Jurkat, Clone E6-1 (cell line): Measurements from ENCODE around the gene ZNG1B. TPM values are rescaled to one million over a fixed set of nuclear protein-coding genes. Genes with fewer than 3 reads are reported as not detected.
A peak's percentile ranks its signal among the peaks of the same experiment; 100 is the strongest.
"Not testable (repeated sequence)": the region's sequence is repeated elsewhere in the genome, so short reads cannot be mapped to it uniquely, and the experiment has no call there.

Experiments used
- DNase-seq: peaks from one replicate; pipeline ENCODE4 v3.0.0-alpha.2; 2011; ENCODE audit warnings: low read depth, low spot score
- H3K4me3 ChIP-seq: 2 replicates; pipeline ENCODE4 v1.5.1; 2011; ENCODE audit warnings: mild to moderate bottlenecking, low read length, control low read depth, moderate library complexity
- polyA plus RNA-seq: library from polyadenylated mRNA; unstranded; fragments of >200 nt; gene quantifications from one replicate; pipeline ENCODE4 v1.2.1, GENCODE V29; 2012; ENCODE audit warnings: missing spikeins; ENCODE audit not compliant: insufficient read length, insufficient read depth

Gene ZNG1B
- polyA plus RNA-seq = 28.7 TPM

DNA sequence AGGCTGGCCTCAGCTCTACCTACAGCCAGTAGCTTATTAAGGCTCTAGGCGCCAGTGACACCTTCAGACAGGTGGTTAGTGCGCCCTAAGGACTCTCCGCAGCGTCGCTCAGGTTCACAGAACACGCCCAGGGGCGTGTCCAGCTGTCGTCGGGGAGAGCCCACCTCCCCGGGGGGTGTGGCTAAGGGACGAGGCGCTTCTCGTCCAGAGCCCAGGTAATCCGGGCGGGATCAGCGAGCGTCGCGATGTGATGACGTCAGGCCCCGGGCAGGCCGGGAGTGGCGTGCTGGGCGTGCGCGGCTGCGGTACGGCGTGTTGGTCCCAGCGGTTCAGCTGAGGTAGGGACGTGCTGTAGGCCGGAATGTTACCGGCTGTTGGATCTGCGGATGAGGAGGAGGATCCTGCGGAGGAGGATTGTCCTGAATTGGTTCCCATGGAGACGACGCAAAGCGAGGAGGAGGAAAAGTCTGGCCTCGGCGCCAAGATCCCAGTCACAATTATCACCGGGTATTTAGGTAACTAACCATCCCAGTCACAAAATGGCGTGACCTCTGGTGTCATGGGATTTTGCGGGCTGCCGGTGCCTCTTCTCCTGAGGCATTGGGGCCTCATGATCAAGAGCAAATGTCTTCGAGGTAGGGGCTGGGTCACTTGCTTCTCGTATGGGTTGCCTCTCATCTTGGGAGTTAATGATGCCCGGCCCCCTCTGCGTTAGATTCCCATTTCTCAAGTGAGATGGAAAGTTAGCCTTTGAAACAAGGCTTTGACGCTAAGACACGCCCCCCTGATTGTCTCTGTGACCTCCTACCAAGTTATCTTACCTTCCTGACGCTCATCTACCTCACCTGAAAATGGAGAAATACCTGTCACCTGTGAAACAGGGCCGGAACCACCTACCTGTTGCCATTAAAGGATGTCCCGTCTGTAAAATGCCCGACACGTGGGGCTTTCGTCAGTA is at the start of gene ZNG1B:
ZNG1B (plus strand) TSS at position 184 of the 958 bp plus-strand sequence; CDS start at position 362, 178 bp downstream.
- not testable (repeated sequence) for DNase-seq
- peak within 1 kb of the TSS; percentile 59 for H3K4me3 ChIP-seq

DNA sequence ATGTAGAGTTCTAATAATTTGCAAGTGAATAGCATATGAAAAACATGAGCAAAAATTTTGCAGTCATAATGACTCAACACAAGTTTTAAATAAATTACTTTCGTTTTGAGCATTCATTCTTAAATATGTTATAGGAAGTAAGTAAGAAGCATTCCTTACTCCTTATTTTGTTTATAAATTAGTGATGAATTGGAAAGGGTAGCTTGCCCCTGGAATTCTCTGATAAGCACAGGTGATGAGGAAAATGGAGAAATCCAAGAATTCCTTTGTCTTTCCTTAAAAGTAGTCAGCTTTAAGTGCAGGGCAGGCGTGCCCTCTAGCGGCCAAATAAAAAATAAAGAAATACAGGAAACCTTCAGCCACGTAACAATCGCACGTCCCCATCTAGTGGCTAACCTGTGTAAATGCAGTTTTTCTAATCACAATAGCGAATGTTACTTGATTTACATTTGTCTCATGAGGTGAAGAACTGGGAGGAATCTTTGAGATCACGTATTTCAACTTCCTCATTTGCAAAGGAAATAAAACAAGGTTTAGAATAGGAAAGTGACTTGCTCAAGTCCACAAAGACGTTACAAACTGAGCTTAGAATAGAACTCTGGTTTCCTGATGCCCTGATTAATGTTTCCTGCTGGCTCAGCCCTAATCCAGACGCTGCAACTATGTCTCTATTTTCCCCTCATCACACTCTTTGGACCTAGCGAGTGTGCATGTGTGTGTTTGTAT is 47.2 kb upstream of the ZNG1B start:
- DNase-seq = peak; percentile 74
- peak overlapping the region; percentile 10 for H3K4me3 ChIP-seq

DNA sequence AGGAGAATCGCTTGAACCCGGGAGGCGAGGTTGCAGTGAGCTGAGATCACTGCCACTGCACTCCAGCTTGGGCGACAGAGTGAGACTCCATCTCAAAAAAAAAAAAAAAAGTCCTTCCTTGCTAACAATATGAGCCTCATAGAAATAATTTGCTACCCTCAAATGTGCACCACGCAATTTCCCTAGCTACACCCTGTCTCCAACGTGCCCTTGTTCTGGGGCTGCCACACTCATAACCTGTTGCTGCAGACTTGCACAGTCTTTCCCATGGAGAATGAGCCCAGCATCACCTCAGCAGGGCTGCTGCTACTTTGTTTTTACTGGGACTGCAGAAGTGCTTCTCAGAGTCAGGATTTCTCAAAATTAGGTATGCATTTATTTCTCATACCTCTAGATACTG is 46.4 kb upstream of the ZNG1B start:
- DNase-seq = no peak
- no peak overlapping the region for H3K4me3 ChIP-seq

- H3K4me3 ChIP-seq = no peak overlapping the region
- DNase-seq = no peak
Observed at GRCh38 chr2:113406114-113406513, 31.4 kb upstream of the ZNG1B start.

DNA sequence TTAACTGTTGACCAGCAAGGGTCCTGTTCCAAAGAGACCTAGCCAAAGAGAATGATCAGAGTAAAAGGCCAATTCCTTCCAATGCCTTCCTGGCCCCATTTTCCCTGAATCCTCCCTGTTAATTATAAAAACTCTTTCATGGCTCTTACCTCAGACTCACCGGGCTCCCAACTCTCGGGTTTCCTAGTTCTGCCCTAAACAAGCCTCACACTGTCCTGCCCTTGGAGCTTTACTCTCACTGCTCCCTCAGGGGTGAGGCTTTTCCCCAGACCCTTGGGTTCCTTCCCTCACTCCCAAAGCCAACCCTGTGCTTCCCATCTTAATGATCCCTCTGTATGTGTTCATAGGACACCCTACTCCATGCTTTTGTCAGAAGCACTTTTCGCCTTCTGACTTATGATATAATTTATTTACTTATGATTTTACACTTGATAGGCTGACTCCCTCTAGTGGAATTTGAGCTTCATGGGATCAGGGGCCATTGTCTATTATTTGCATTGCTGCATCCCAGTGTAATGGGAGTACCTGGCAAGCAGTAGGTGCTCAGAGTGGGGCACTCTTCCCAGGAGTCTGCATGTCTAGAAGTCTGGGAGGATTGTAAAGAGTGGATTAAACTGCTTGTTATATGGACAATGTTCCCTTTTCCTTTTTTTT is 29.9 kb upstream of the ZNG1B start:
- no peak overlapping the region for H3K4me3 ChIP-seq
- peak; percentile 26 for DNase-seq

GRCh38 chr2:113411725-113412352 is 25.7 kb upstream of the ZNG1B start:
- not testable (repeated sequence) for H3K4me3 ChIP-seq, DNase-seq

DNA sequence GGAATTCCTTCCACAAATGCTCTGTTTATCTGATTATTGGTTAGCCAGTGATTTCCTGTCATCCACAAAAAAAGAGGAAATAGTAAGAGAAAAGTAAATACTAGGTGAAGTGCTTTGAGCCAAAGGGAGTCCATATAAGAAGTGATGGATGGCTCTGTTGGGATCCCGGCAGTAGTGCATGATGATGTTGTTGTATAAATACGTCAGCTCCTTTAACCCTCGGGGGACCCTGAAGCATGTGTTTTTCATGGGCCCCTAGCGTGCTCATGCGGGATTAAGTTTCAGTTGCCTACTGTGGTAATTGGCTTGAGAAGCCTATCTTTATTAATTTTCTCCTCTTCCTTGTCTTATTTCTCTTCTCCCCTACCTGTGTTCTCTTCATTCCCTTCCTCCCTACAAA is 24.7 kb upstream of the ZNG1B start:
- not testable (repeated sequence) for DNase-seq, H3K4me3 ChIP-seq

- not testable (repeated sequence) for H3K4me3 ChIP-seq, DNase-seq
Observed at GRCh38 chr2:113431773-113432172, 5.7 kb upstream of the ZNG1B start.

GRCh38 chr2:113433468-113433867 is 4.0 kb upstream of the ZNG1B start:
- not testable (repeated sequence) for H3K4me3 ChIP-seq

DNA sequence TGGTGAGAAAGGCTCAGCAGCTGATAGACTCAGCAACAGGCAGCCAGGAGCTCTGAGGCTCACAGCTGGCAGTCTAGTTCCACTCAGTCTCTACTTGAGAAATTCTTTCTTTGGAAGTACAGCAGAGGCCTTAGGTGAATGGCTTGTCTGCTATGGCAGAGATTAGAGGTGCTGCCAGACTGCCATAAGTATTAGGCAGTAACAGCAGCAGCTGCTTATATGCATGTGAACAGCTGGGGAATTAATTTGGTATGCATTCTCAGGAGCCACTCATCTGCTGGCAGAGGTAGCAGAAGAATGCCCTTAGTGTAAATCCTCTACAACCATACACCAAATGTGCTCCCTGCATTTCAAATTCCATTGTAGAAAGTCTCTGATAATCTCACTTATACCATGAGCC is 28.3 kb downstream of the ZNG1B start:
- H3K4me3 ChIP-seq, DNase-seq: not testable (repeated sequence)

More at GRCh38 chr2:113433468-113433867, 4.0 kb upstream of the ZNG1B start:
- not testable (repeated sequence) for DNase-seq

GRCh38 chr2:113476688-113477368 is 39.3 kb downstream of the ZNG1B start:
- H3K4me3 ChIP-seq, DNase-seq: not testable (repeated sequence)

DNA sequence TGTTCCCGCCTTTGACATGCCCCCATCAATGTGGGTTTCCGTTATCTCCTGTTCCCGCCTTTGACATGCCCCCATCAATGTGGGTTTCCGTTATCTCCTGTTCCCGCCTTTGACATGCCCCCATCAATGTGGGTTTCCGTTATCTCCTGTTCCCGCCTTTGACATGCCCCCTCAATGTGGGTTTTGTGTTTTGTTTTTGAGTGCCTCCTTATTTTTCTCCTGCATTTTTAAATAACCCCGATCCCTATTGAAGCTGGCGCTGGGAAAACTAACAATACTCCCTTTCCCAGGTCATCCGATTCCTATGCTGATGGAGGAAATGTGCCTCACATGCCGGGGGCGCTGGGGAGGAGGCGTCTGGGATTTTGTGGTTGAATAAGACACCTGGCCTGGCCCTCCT is 59.0 kb downstream of the ZNG1B start:
- DNase-seq, H3K4me3 ChIP-seq: not testable (repeated sequence)

- DNase-seq, H3K4me3 ChIP-seq: not testable (repeated sequence)
Observed at GRCh38 chr2:113498365-113498764, 60.9 kb downstream of the ZNG1B start, which contains the start of gene FOXD4L1. FOXD4L1 (plus strand) TSS chr2:113498665; CDS start chr2:113499257, 592 bp downstream.

DNA sequence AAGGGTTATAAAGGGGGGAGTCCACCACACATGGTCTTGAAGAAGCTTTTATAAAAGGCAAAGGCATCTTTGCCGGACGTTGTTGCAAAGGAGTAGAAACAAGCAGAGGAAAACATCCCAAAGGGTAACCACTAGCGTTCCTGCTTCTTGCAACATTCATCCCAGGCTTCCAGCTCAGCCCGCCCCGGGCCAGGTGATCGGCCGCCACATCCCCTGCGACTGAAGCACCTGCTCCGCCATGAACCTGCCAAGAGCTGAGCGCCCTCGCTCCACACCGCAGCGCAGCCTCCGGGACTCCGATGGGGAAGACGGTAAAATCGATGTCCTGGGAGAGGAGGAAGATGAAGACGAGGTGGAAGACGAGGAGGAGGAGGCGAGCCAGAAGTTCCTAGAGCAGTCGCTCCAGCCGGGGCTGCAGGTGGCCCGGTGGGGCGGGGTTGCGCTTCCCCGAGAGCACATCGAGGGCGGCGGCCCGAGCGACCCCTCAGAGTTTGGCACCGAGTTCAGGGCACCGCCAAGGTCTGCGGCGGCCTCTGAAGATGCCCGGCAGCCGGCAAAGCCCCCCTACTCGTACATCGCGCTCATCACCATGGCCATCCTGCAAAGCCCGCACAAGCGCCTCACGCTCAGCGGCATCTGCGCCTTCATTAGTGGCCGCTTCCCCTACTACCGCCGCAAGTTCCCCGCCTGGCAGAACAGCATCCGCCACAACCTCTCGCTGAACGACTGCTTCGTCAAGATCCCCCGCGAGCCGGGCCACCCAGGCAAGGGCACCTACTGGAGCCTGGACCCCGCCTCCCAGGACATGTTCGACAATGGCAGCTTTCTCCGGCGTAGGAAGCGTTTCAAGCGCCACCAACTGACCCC is 61.8 kb downstream of the ZNG1B start:
- H3K4me3 ChIP-seq, DNase-seq: not testable (repeated sequence)

- H3K4me3 ChIP-seq, DNase-seq: not testable (repeated sequence)
Observed at GRCh38 chr2:113499886-113500722, 62.6 kb downstream of the ZNG1B start.

- peak; percentile 21 for DNase-seq
- H3K4me3 ChIP-seq = not testable (repeated sequence)
Observed at GRCh38 chr2:113500723-113501038, 63.2 kb downstream of the ZNG1B start.
